ENCODE data around the gene FIGNL2. TPM values are rescaled to one million over a fixed set of nuclear protein-coding genes. Genes with fewer than 3 reads are reported as not detected.

FIGNL2 gene
- total and polyA plus RNA-seq, 2 experiments from 2014 or later = 1.1 to 5.2 TPM

- no peaks in the 10 kb centered on the region; the same call in 1 of the 2 replicates for H3F3A ChIP-seq (replicated peaks; ENCODE audit: low read depth)
- H3K4me1 Mint-ChIP-seq = no peaks in the 10 kb centered on the region
Observed at GRCh38 chr12:51774933-51775332, 73.6 kb downstream of the FIGNL2 start.

More at GRCh38 chr12:51774933-51775332, 73.6 kb downstream of the FIGNL2 start:
- no peaks in the 10 kb centered on the region; the same call in 2 of the 3 replicates for H3K9me3 Mint-ChIP-seq
- H3K27me3 Mint-ChIP-seq (ENCODE audit: insufficient read depth, low read depth, poor library complexity) = no peaks in the 10 kb centered on the region
- H3K36me3 Mint-ChIP-seq (ENCODE audit: low read depth) = peaks cover 42% of the 10 kb centered on the region
- no peak for TF ChIP-seq REST (IDR thresholded peaks at IDR 0.05; ENCODE audit: unreplicated experiment)
- TF ChIP-seq ZNF114 (CRISPR knock-in tag; IDR thresholded peaks at IDR 0.05) = no peak
- no peak for TF ChIP-seq CTCF (conservative IDR thresholded peaks at IDR 0.05; ENCODE audit: low read depth in 2 of 2)
- no peak for TF ChIP-seq EZH2phosphoT487 (IDR thresholded peaks at IDR 0.05; ENCODE audit: unreplicated experiment)
- TF ChIP-seq EZH2 (IDR thresholded peaks at IDR 0.05; ENCODE audit: low read depth, unreplicated experiment) = no peak
- no peak for TF ChIP-seq POLR2AphosphoS5 (IDR thresholded peaks at IDR 0.05; ENCODE audit: low read depth)
- no peak for TF ChIP-seq ZNF462 (CRISPR knock-in tag; IDR thresholded peaks at IDR 0.05)
- TF ChIP-seq CREB1 (CRISPR knock-in tag; IDR thresholded peaks at IDR 0.05; ENCODE audit: low read depth) = no peak
- TF ChIP-seq STAT1 (IDR thresholded peaks at IDR 0.05; ENCODE audit: unreplicated experiment) = no peak
- no peak for TF ChIP-seq ZNF331 (CRISPR knock-in tag; IDR thresholded peaks at IDR 0.05; ENCODE audit: low read depth)
- no peak for TF ChIP-seq NANOG (IDR thresholded peaks at IDR 0.05; ENCODE audit: borderline replicate concordance)
- no peak for TF ChIP-seq JUNB (IDR thresholded peaks at IDR 0.05; ENCODE audit: unreplicated experiment)
- TF ChIP-seq ETS1 (IDR thresholded peaks at IDR 0.05) = no peak
- ATAC-seq = no peak
- Histone ChIP-seq H3K79me2 (replicated peaks; ENCODE audit: insufficient read depth) (no peaks in the 10 kb centered on the region), H3K4me3 (no peak overlapping the region), H3K4me2 (no peak overlapping the region), H3K9me2 (ENCODE audit: insufficient read depth) (no peaks in the 10 kb centered on the region), H3K27me3 (ENCODE audit: insufficient read depth) (no peaks in the 10 kb centered on the region), H3K36me3 (ENCODE audit: insufficient read depth) (peaks cover 5% of the 10 kb centered on the region), H3K27ac (ENCODE audit: low read depth) (no peak overlapping the region), H3K4me1 (ENCODE audit: insufficient read depth) (no peaks in the 10 kb centered on the region), H4K20me1 (replicated peaks; ENCODE audit: insufficient read depth) (no peaks in the 10 kb centered on the region), H2AFZ (no peak overlapping the region)
- no peak for DNase-seq (ENCODE audit: low spot score)
- no peak overlapping the region for H3K4me3 Mint-ChIP-seq
- H3K27ac Mint-ChIP-seq = no peak overlapping the region
